Prostate gland (tissue), 2 donors: ENCODE measurements around the gene CHST8. TPM values are rescaled to one million over a fixed set of nuclear protein-coding genes. Genes with fewer than 3 reads are reported as not detected.

Experiments
- DNase-seq: peaks from one replicate; pipeline ENCODE4 v3.0.0-alpha.2; 2019; ENCODE audit warnings: low spot score
- H3K27ac ChIP-seq, 2 donors: fragments of 200-600 bp; sonication (generic); 2 replicates each; pipeline ENCODE4 v1.5.1; 2017 to 2019
- H3K27me3 ChIP-seq: fragments of 200-600 bp; sonication (generic); replicated peaks from 2 replicates; pipeline ENCODE4 v1.5.1; 2019; ENCODE audit not compliant: insufficient read depth
- H3K36me3 ChIP-seq, 2 donors: fragments of 200-600 bp; sonication (generic); 1 replicate in 1 of 2; 2 replicates in 1 of 2; pipeline versions ENCODE4 v1.5.1 to v1.8.1; 2017 to 2019
- H3K4me1 ChIP-seq: fragments of 200-600 bp; sonication (generic); replicated peaks from 2 replicates; pipeline ENCODE4 v1.5.1; 2019
- H3K4me3 ChIP-seq, 2 donors: fragments of 200-600 bp; sonication (generic); 2 replicates each; pipeline ENCODE4 v1.5.1; 2017 to 2019
- H3K9me3 ChIP-seq: fragments of 200-600 bp; sonication (generic); 2 replicates; pipeline ENCODE4 v1.5.1; 2017
- POLR2A ChIP-seq: fragments of 450-650 bp; IDR thresholded peaks from one replicate; pipeline ENCODE4 v1.6.1; 2016; ENCODE audit warnings: antibody characterized with exemption, mild to moderate bottlenecking
- POLR2AphosphoS5 ChIP-seq: sonication (generic); formaldehyde crosslinking; IDR thresholded peaks from one replicate; pipeline ENCODE4 v1.6.1; 2017; ENCODE audit warnings: antibody characterized with exemption
- WGBS: methylation state at CpG from one replicate; pipeline ENCODE4 v1.1.5; 2018; 5-methylcytosine and 5-hydroxymethylcytosine counted together
- intact Hi-C: fragments of 100-400 bp; cut with DNase I; formaldehyde crosslinking; loops from one replicate; pipeline ENCODE4 v1.14.2; 2022
- total RNA-seq, 2 donors: library from RNA; depleted of rRNA; stranded (reverse); fragments of >200 nt; gene quantifications; one replicate each; pipeline ENCODE4 v1.1.0, GENCODE V29; 2016
- TF ChIP-seq, protein P1 (sequence below), 4 experiments: fragments of 200-600 bp in 2 of 4; fragments of 450-650 bp in 2 of 4; sonication (generic) in 2 of 4; IDR thresholded peaks; 1 replicate in 3 of 4; 2 replicates in 1 of 4; pipeline ENCODE4 v1.5.1; 2016 to 2019; ENCODE audit warnings: antibody characterized with exemption in 4 of 4, mild to moderate bottlenecking in 2 of 4, moderate library complexity in 2 of 4

CHST8 gene
- total RNA-seq, 2 donors from 2014 or later: 1.3 to 2.7 TPM

DNA sequence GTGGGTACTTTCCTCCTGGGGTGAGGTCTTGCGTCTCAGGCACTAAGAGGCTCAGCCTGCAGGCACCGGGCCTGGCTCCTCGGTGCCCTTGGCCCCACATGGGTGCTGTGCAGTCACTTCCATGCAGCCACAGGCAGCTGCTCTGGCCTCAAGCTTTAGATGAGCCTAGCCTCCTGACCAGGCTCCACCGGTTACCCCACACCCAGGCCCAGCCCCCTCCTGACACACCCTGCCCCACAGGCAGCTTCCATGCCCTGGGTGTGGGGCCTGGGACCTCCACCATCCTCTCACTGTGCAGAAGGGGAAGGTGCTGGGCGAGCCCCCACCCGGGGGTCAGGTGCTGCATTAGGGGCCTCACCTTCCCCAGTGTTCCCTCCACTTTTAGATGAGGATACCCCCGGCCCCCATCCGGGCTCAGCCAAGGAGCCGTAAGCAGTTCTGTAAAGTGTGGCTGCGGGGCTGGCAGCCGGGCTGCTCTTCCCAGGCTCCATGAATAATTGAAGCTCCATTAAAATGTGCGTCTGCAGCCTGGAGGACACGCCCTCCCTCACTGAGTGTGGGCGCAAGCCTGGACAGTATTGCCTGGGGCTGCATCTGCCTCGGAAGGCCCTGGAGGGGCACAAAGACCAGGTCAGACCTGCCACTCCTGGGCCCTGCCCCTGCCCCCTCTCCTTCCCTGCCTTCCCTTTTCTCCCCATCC lies 102.4 kb downstream of the CHST8 start:
- H3K9me3 ChIP-seq: no peaks in the 10 kb centered on the region
- WGBS: 68% methylated on average over 15 of the region's 15 CpGs
- H3K27me3 ChIP-seq: no peaks in the 10 kb centered on the region
- no peak overlapping the region for H3K27ac ChIP-seq
- H3K4me1 ChIP-seq: no peaks in the 10 kb centered on the region
- DNase-seq: no peak
- TF ChIP-seq POLR2A (no peak), POLR2AphosphoS5 (no peak)
- intact Hi-C loops: no loop called here
- no peak overlapping the region for H3K4me3 ChIP-seq
- H3K36me3 ChIP-seq: no peaks in the 10 kb centered on the region

- intact Hi-C loops: no loop called here
- TF ChIP-seq POLR2AphosphoS5 (no peak), POLR2A (no peak)
- TF ChIP-seq, protein P1, sequence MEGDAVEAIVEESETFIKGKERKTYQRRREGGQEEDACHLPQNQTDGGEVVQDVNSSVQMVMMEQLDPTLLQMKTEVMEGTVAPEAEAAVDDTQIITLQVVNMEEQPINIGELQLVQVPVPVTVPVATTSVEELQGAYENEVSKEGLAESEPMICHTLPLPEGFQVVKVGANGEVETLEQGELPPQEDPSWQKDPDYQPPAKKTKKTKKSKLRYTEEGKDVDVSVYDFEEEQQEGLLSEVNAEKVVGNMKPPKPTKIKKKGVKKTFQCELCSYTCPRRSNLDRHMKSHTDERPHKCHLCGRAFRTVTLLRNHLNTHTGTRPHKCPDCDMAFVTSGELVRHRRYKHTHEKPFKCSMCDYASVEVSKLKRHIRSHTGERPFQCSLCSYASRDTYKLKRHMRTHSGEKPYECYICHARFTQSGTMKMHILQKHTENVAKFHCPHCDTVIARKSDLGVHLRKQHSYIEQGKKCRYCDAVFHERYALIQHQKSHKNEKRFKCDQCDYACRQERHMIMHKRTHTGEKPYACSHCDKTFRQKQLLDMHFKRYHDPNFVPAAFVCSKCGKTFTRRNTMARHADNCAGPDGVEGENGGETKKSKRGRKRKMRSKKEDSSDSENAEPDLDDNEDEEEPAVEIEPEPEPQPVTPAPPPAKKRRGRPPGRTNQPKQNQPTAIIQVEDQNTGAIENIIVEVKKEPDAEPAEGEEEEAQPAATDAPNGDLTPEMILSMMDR (IDR thresholded peaks at IDR 0.05): no peak
- no peaks in the 10 kb centered on the region for H3K9me3 ChIP-seq
- 64% methylated on average over 7 of the region's 7 CpGs for WGBS
- DNase-seq: no peak
- H3K36me3 ChIP-seq: no peaks in the 10 kb centered on the region
- H3K27me3 ChIP-seq: no peaks in the 10 kb centered on the region
- no peaks in the 10 kb centered on the region for H3K4me1 ChIP-seq
- H3K4me3 ChIP-seq: no peak overlapping the region
- no peak overlapping the region for H3K27ac ChIP-seq
These were observed 102.9 kb downstream of the CHST8 start for GRCh38 chr19:33724721-33725060.

DNA sequence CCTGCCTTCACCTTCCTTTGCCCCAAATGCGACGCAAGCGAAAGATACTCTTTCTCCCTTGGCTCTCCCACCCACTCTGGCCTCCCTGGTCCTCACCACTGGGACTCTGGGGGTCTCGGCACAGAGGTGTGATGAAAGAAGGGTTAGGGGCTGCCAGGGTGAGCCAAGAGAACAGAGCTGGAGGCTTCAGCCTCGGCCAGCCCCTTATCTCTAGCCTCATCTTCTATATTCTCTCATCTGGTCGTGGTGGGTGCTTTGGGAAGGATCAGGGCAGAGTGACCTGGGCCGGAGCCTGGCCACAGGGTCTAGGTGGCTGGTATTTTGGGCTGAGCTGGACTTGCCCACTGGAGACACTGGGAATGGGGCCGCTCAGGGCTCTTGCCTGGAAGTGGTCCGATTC lies 103.8 kb downstream of the CHST8 start:
- Histone ChIP-seq H3K9me3 (no peaks in the 10 kb centered on the region), H3K27me3 (no peaks in the 10 kb centered on the region), H3K36me3 (no peaks in the 10 kb centered on the region), H3K4me3 (no peak overlapping the region), H3K4me1 (no peaks in the 10 kb centered on the region), H3K27ac (no peak overlapping the region)
- DNase-seq: no peak
- WGBS: 85% methylated on average over 9 of the region's 9 CpGs
- intact Hi-C loops: no loop called here
- TF ChIP-seq, protein P1 (IDR thresholded peaks at IDR 0.05): no peak
- no peak for TF ChIP-seq POLR2AphosphoS5
- TF ChIP-seq POLR2A: no peak

DNA sequence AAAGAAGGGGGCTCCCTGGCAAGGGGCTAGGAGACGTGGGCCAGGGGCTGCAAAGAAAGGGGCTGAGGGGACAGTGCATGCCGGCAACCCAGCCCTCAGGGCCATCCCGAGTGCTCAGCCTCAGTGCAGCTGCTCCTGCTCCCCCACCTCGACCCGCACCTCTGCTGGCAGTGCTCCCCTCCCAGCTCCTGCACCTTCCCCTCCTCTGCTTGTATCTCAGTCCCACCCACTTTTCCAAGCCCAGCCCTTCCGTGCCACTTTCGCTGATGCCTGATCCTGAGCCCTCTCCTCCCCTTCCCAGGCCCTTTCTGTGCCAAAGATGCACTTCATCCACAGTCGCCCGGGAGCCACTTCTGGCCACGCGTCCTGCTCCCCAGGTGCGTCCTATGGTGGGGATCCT lies 105.0 kb downstream of the CHST8 start:
- WGBS: 52% methylated on average over 12 of the region's 12 CpGs
- intact Hi-C loops: no loop called here

DNA sequence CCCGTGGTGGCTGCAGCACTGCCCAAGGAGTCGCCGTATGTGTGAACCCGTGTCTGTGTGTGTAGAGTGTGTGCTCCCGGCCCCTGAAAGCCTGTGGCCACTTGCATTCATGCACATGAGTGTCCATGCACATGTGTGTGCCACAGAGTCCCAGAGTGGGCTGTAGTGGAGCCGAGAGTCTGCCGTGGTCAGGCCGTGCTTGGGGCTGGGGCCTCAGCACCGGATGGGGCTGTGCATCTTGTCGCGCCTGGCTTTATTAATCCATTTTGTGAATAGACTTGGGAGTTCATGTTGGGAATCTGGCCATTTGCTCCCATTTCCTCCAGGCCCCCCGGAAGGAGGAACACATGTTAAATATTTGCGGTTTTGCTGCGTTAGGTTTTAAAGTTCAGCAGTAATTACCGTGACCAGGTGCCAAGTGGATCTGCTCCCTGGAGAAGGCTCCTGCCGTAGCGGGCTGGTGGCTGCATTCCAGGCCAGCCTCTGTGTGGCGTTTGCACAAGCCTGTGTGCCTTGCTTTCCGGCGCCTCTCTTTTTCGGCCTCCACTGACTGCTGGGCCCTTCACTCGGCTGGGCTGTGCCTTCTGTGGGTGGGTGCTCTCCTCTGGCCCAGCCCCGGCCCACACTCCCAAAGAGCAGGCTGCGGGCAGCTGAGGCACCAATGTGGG lies 105.7 kb downstream of the CHST8 start:
- TF ChIP-seq POLR2AphosphoS5: no peak
- no peak for TF ChIP-seq POLR2A
- TF ChIP-seq, protein P1 (IDR thresholded peaks at IDR 0.05): no peak
- WGBS: 43% methylated on average over 24 of the region's 24 CpGs
- no peak overlapping the region for H3K27ac ChIP-seq
- no peak overlapping the region for H3K4me3 ChIP-seq
- H3K27me3 ChIP-seq: no peaks in the 10 kb centered on the region
- H3K36me3 ChIP-seq: no peaks in the 10 kb centered on the region
- intact Hi-C loops: no loop called here
- no peaks in the 10 kb centered on the region for H3K9me3 ChIP-seq
- H3K4me1 ChIP-seq: no peaks in the 10 kb centered on the region
- DNase-seq: no peak

More for the DNA sequence above, 105.0 kb downstream of the CHST8 start:
- Histone ChIP-seq H3K4me3 (no peak overlapping the region), H3K27ac (no peak overlapping the region), H3K36me3 (no peaks in the 10 kb centered on the region), H3K9me3 (no peaks in the 10 kb centered on the region), H3K27me3 (no peaks in the 10 kb centered on the region), H3K4me1 (no peaks in the 10 kb centered on the region)
- DNase-seq: no peak
- no peak for TF ChIP-seq POLR2AphosphoS5
- no peak for TF ChIP-seq POLR2A
- TF ChIP-seq, protein P1 (IDR thresholded peaks at IDR 0.05): no peak
